Esophagus squamous epithelium (tissue), 5 donors: ENCODE measurements around the gene CREBZF. TPM values are rescaled to one million over a fixed set of nuclear protein-coding genes. Genes with fewer than 3 reads are reported as not detected.

Experiments used
- DNase-seq: peaks from one replicate; lab custom pipeline; 2025; lab: John Stamatoyannopoulos, UW
- H3K27ac ChIP-seq, 4 donors: fragments of 200-600 bp; sonication (generic); one replicate each; pipeline ENCODE4 v1.5.1; 2016 to 2019; ENCODE audit warnings: mild to moderate bottlenecking in 1 of 4
- H3K27me3 ChIP-seq, 4 donors: fragments of 200-600 bp; sonication (generic); 1 replicate in 3 of 4; 2 replicates in 1 of 4; pipeline versions ENCODE4 v1.5.1 to v1.6.0; 2017 to 2021; ENCODE audit warnings: antibody characterized with exemption in 1 of 4
- H3K36me3 ChIP-seq, 3 donors: fragments of 200-600 bp; sonication (generic); one replicate each; pipeline ENCODE4 v1.5.1; 2016 to 2019
- H3K4me1 ChIP-seq, 3 donors: fragments of 200-600 bp; sonication (generic); one replicate each; pipeline ENCODE4 v1.5.1; 2017 to 2019
- H3K4me3 ChIP-seq, 4 donors: fragments of 200-600 bp; sonication (generic); 1 replicate in 3 of 4; 2 replicates in 1 of 4; pipeline ENCODE4 v1.5.1; 2016 to 2019; ENCODE audit warnings: mild to moderate bottlenecking in 2 of 4, moderate library complexity in 1 of 4
- H3K9me3 ChIP-seq, 3 donors: fragments of 200-600 bp; sonication (generic); one replicate each; pipeline ENCODE4 v1.5.1; 2016 to 2019
- CTCF ChIP-seq, 6 experiments: fragments of 450-650 bp in 4 of 6; fragments of 200-600 bp in 2 of 6; sonication (generic) in 2 of 6; IDR thresholded peaks; one replicate each; pipeline ENCODE4 v1.5.1; 2016 to 2019; ENCODE audit warnings: antibody characterized with exemption in 6 of 6, mild to moderate bottlenecking in 4 of 6, moderate library complexity in 4 of 6
- POLR2A ChIP-seq, 4 donors: fragments of 450-650 bp; IDR thresholded peaks; one replicate each; pipeline ENCODE4 v1.6.1; 2017; ENCODE audit warnings: antibody characterized with exemption in 4 of 4, mild to moderate bottlenecking in 4 of 4, moderate library complexity in 3 of 4
- WGBS, 2 donors: methylation state at CpG; one replicate each; pipeline ENCODE4 v1.1.5; 2018; 5-methylcytosine and 5-hydroxymethylcytosine counted together
- intact Hi-C: fragments of 100-400 bp; cut with DNase I; formaldehyde crosslinking; loops from one replicate; pipeline ENCODE4 v1.15.0; 2022
- total RNA-seq, 4 donors: library from RNA; depleted of rRNA; stranded (reverse); fragments of >200 nt; gene quantifications; one replicate each; pipeline ENCODE4 v1.1.0, GENCODE V29; 2016
- donor health status: DM: yes; HTN: yes; CAD: no.

The CREBZF gene, protein sequence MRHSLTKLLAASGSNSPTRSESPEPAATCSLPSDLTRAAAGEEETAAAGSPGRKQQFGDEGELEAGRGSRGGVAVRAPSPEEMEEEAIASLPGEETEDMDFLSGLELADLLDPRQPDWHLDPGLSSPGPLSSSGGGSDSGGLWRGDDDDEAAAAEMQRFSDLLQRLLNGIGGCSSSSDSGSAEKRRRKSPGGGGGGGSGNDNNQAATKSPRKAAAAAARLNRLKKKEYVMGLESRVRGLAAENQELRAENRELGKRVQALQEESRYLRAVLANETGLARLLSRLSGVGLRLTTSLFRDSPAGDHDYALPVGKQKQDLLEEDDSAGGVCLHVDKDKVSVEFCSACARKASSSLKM
- total RNA-seq, result 10 to 100 TPM; 14.8 to 67.3 (median 27.6) TPM

GRCh38 chr11:85664615-85665481 lies at the start of gene CREBZF:
Gene CREBZF, minus strand, starts transcription at chr11:85665129. Its CDS starts 254 bp downstream, at chr11:85664875.
- Histone ChIP-seq H3K36me3 (peaks cover 0 to 19% (median 0%) of the 10 kb centered on the region in 3 donors), H3K27ac (peak within 1 kb of the TSS; percentile 95 to 99 (median 96)), H3K27me3 (no peaks in the 10 kb centered on the region), H3K9me3 (no peaks in the 10 kb centered on the region), H3K4me3 (peak within 1 kb of the TSS; percentile 84 to 92 (median 86)), H3K4me1 (peaks cover 0 to 45% (median 21%) of the 10 kb centered on the region in 3 donors)
- peak; percentile 59 for DNase-seq
- intact Hi-C loops, result no loop called here
- WGBS, 2 donors, result 1 to 4% methylated on average over 24 of the region's 67 CpGs
- TF ChIP-seq POLR2A (IDR thresholded peaks at IDR 0.05) (peak in 3 of 4 donors; percentile 90 to 98 (median 93)), CTCF (IDR thresholded peaks at IDR 0.05) (peak in 2 of 6 experiments; percentile 3 to 23)

- intact Hi-C loops, result no loop called here
- no peak for DNase-seq
- H3K27ac ChIP-seq, result no peak overlapping the region
- no peaks in the 10 kb centered on the region for H3K9me3 ChIP-seq
- no peak overlapping the region for H3K4me3 ChIP-seq
- TF ChIP-seq CTCF (IDR thresholded peaks at IDR 0.05) (no peak), POLR2A (IDR thresholded peaks at IDR 0.05) (no peak)
- no peaks in the 10 kb centered on the region for H3K27me3 ChIP-seq
- WGBS, 2 donors, result 83 to 90% methylated on average over 2 to 3 of the region's 3 CpGs
- no peaks in the 10 kb centered on the region for H3K4me1 ChIP-seq
- H3K36me3 ChIP-seq, result no peaks in the 10 kb centered on the region
Observed at GRCh38 chr11:85712953-85713352, 48.0 kb upstream of the CREBZF start.

DNA sequence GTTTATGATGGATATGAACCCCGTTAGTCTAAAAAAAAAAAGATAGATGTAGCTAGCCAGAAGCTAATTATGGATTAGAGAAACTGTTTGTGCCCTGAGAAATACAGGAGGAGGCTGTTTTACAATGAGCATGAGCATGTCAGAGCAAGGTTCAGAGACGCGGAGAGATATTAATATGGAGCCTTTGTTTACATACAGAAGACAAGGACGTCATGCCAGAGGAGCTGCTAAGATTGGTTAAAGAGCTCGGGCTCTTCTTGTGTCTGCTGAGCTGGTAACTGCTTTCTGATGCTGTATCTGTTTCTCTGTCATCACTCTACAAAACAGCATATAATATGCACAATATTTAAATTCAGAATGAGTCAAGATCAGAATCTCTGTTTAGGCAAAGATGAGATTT lies 46.0 kb upstream of the CREBZF start:
- Histone ChIP-seq H3K36me3 (no peaks in the 10 kb centered on the region), H3K27ac (no peak overlapping the region), H3K9me3 (no peaks in the 10 kb centered on the region), H3K27me3 (no peaks in the 10 kb centered on the region), H3K4me1 (no peaks in the 10 kb centered on the region), H3K4me3 (no peak overlapping the region)
- TF ChIP-seq POLR2A (IDR thresholded peaks at IDR 0.05) (no peak), CTCF (IDR thresholded peaks at IDR 0.05) (no peak)
- WGBS, 2 donors, result 18 to 41% methylated on average over 5 of the region's 5 CpGs
- no peak for DNase-seq
- intact Hi-C loops, result no loop called here

- Histone ChIP-seq H3K4me3 (no peak overlapping the region), H3K4me1 (no peaks in the 10 kb centered on the region), H3K27me3 (no peaks in the 10 kb centered on the region), H3K36me3 (no peaks in the 10 kb centered on the region), H3K9me3 (no peaks in the 10 kb centered on the region), H3K27ac (no peak overlapping the region)
- TF ChIP-seq POLR2A (IDR thresholded peaks at IDR 0.05) (no peak), CTCF (IDR thresholded peaks at IDR 0.05) (no peak)
- intact Hi-C loops, result no loop called here
- DNase-seq, result no peak
- WGBS, 2 donors, result 89 to 92% methylated on average over 5 of the region's 5 CpGs
Observed at GRCh38 chr11:85709941-85710702, 45.2 kb upstream of the CREBZF start.
